GM19351 (cell line): ENCODE results near the gene ULK1.

Source experiments
- ATAC-seq: cut with Tn5 transposase; IDR thresholded peaks from one replicate; pipeline ENCODE4 v1.9.1; 2021; ENCODE audit warnings: mild to moderate bottlenecking, moderate library complexity; ENCODE audit not compliant: unreplicated experiment

ULK1 gene

GRCh38 chr12:131894313-131894860, at the start of gene ULK1:
TSS of gene ULK1 (plus strand) at chr12:131894622. CDS start at chr12:131895002, 380 bp downstream.
- peak; percentile 70 for ATAC-seq

- ATAC-seq: no peak
Measured at GRCh38 chr12:131844656-131845055, 49.8 kb upstream of the ULK1 start.

GRCh38 chr12:131845121-131845520, 49.3 kb upstream of the ULK1 start:
- ATAC-seq: no peak

GRCh38 chr12:131847456-131847855, 47.0 kb upstream of the ULK1 start:
- no peak for ATAC-seq

- no peak for ATAC-seq
Measured at GRCh38 chr12:131848753-131849152, 45.7 kb upstream of the ULK1 start.

GRCh38 chr12:131849700-131850553, 44.5 kb upstream of the ULK1 start:
- no peak for ATAC-seq

- ATAC-seq: no peak
Measured at GRCh38 chr12:131850856-131851559, 43.4 kb upstream of the ULK1 start.

- no peak for ATAC-seq
Measured at GRCh38 chr12:131851741-131852550, 42.5 kb upstream of the ULK1 start.

GRCh38 chr12:131852551-131853299, 41.7 kb upstream of the ULK1 start:
- ATAC-seq: no peak

- no peak for ATAC-seq
Measured at GRCh38 chr12:131853832-131854797, 40.3 kb upstream of the ULK1 start.

- no peak for ATAC-seq
Measured at GRCh38 chr12:131854861-131855476, 39.5 kb upstream of the ULK1 start.

- no peak for ATAC-seq
Measured at GRCh38 chr12:131855521-131856142, 38.8 kb upstream of the ULK1 start.

- no peak for ATAC-seq
Measured at GRCh38 chr12:131856366-131857097, 37.9 kb upstream of the ULK1 start.

- ATAC-seq: no peak
Measured at GRCh38 chr12:131857908-131858850, 36.2 kb upstream of the ULK1 start.

GRCh38 chr12:131860472-131861260, 33.8 kb upstream of the ULK1 start:
- no peak for ATAC-seq
